ENCODE data around the gene TRIM66. TPM values are rescaled to one million over a fixed set of nuclear protein-coding genes. Genes with fewer than 3 reads are reported as not detected.
A peak's percentile ranks its signal among the peaks of the same experiment; 100 is the strongest.

Gene TRIM66
- total RNA-seq, 4 donors from 2014 or later, result 2.2 to 5.4 (median 3.1) TPM

GRCh38 chr11:8699903-8700302, 17.4 kb upstream of the TRIM66 start:
- WGBS, result 14% methylated on average over 3 of the region's 3 CpGs
- Histone ChIP-seq H3K4me3 (no peak overlapping the region), H3K27ac (replicated peaks in 1 of 4) (peak overlapping the region; percentile 90 to 97 (median 93)), H3K36me3 (peaks cover 57 to 92% (median 92%) of the 10 kb centered on the region in 4 donors), H3K9me3 (no peaks in the 10 kb centered on the region), H3K4me1 (peaks cover 12 to 59% (median 40%) of the 10 kb centered on the region in 4 donors), H3K27me3 (no peaks in the 10 kb centered on the region)
- no peak for TF ChIP-seq CTCF (IDR thresholded peaks at IDR 0.05)
- no peak for TF ChIP-seq POLR2A (IDR thresholded peaks at IDR 0.05; ENCODE audit: low read depth)
- no peak for TF ChIP-seq EP300 (IDR thresholded peaks at IDR 0.05)
- TF ChIP-seq POLR2AphosphoS5 (IDR thresholded peaks at IDR 0.05), result peak in 1 of 2 donors; percentile 6
- intact Hi-C loops (cut with DNase I), result no loop called here
- DNase-seq (ENCODE audit: extremely low spot score), result no peak

- H3K4me1 ChIP-seq, result peaks cover 12 to 50% (median 31%) of the 10 kb centered on the region in 4 donors
- peak overlapping the region; percentile 90 to 97 (median 93) for H3K27ac ChIP-seq (replicated peaks in 1 of 4)
- no peak for DNase-seq (ENCODE audit: extremely low spot score)
- H3K9me3 ChIP-seq, result no peaks in the 10 kb centered on the region
- no peak for TF ChIP-seq POLR2A (IDR thresholded peaks at IDR 0.05; ENCODE audit: low read depth)
- peaks cover 66 to 96% (median 92%) of the 10 kb centered on the region in 4 donors for H3K36me3 ChIP-seq
- no peak overlapping the region for H3K4me3 ChIP-seq
- H3K27me3 ChIP-seq, result no peaks in the 10 kb centered on the region
- 63% methylated on average over 11 of the region's 11 CpGs for WGBS
- intact Hi-C loops (cut with DNase I), result no loop called here
Observed at GRCh38 chr11:8698917-8699441, 16.5 kb upstream of the TRIM66 start.

- no peak for DNase-seq (ENCODE audit: extremely low spot score)
- H3K9me3 ChIP-seq, result no peaks in the 10 kb centered on the region
- WGBS, result 67% methylated on average over 3 of the region's 5 CpGs
- peaks cover 67 to 96% (median 92%) of the 10 kb centered on the region in 4 donors for H3K36me3 ChIP-seq
- TF ChIP-seq CTCF (IDR thresholded peaks at IDR 0.05) (no peak), EP300 (IDR thresholded peaks at IDR 0.05) (no peak), POLR2A (IDR thresholded peaks at IDR 0.05; ENCODE audit: low read depth) (no peak), POLR2AphosphoS5 (IDR thresholded peaks at IDR 0.05) (no peak)
- peak overlapping the region; percentile 90 to 97 (median 93) for H3K27ac ChIP-seq (replicated peaks in 1 of 4)
- peaks cover 12 to 45% (median 28%) of the 10 kb centered on the region in 4 donors for H3K4me1 ChIP-seq
- intact Hi-C loops (cut with DNase I), result no loop called here
- H3K4me3 ChIP-seq, result no peak overlapping the region
- H3K27me3 ChIP-seq, result no peaks in the 10 kb centered on the region
Observed at GRCh38 chr11:8698379-8698851, 15.9 kb upstream of the TRIM66 start.

GRCh38 chr11:8697054-8697453, 14.6 kb upstream of the TRIM66 start:
- no peak for TF ChIP-seq POLR2AphosphoS5 (IDR thresholded peaks at IDR 0.05)
- no peak for TF ChIP-seq EP300 (IDR thresholded peaks at IDR 0.05)
- TF ChIP-seq CTCF (IDR thresholded peaks at IDR 0.05), result no peak
- no peak for TF ChIP-seq POLR2A (IDR thresholded peaks at IDR 0.05; ENCODE audit: low read depth)
- no peaks in the 10 kb centered on the region for H3K27me3 ChIP-seq
- intact Hi-C loops (cut with DNase I), result no loop called here
- peak overlapping the region in 3 of 4 donors; percentile 20 to 93 (median 90) for H3K27ac ChIP-seq (replicated peaks in 1 of 4)
- no peak for DNase-seq (ENCODE audit: extremely low spot score)
- H3K4me1 ChIP-seq, result peaks cover 12 to 33% (median 28%) of the 10 kb centered on the region in 4 donors
- H3K9me3 ChIP-seq, result no peaks in the 10 kb centered on the region
- no peak overlapping the region for H3K4me3 ChIP-seq
- peaks cover 69 to 96% (median 92%) of the 10 kb centered on the region in 4 donors for H3K36me3 ChIP-seq
- 96% methylated on average over 3 of the region's 3 CpGs for WGBS

GRCh38 chr11:8694137-8694536, 11.7 kb upstream of the TRIM66 start:
- Histone ChIP-seq H3K4me3 (no peak overlapping the region), H3K27me3 (no peaks in the 10 kb centered on the region), H3K36me3 (peaks cover 72 to 88% (median 84%) of the 10 kb centered on the region in 4 donors), H3K9me3 (no peaks in the 10 kb centered on the region), H3K27ac (replicated peaks in 1 of 4) (peak overlapping the region in 1 of 4 donors; percentile 19), H3K4me1 (peaks cover 0 to 18% (median 11%) of the 10 kb centered on the region in 4 donors)
- no peak for DNase-seq (ENCODE audit: extremely low spot score)
- TF ChIP-seq POLR2AphosphoS5 (IDR thresholded peaks at IDR 0.05), result no peak
- TF ChIP-seq EP300 (IDR thresholded peaks at IDR 0.05), result no peak
- no peak for TF ChIP-seq CTCF (IDR thresholded peaks at IDR 0.05)
- 73% methylated on average over 5 of the region's 5 CpGs for WGBS
- intact Hi-C loops (cut with DNase I), result no loop called here
